Stomach (tissue), 4 donors: ENCODE data around the gene KANSL3.

Experiments used
- EP300 ChIP-seq: sonication (generic); formaldehyde crosslinking; IDR thresholded peaks from one replicate; pipeline ENCODE4 v1.6.1; 2017; ENCODE audit warnings: antibody characterized with exemption
- POLR2A ChIP-seq, 4 donors: fragments of 450-650 bp; IDR thresholded peaks; one replicate each; pipeline ENCODE4 v1.6.1; 2016; ENCODE audit warnings: antibody characterized with exemption in 4 of 4, control low read depth in 2 of 4, mild to moderate bottlenecking in 1 of 4, moderate library complexity in 1 of 4
- POLR2AphosphoS5 ChIP-seq, 3 donors: sonication (generic); formaldehyde crosslinking; IDR thresholded peaks; one replicate each; pipeline ENCODE4 v1.6.1; 2016; ENCODE audit warnings: antibody characterized with exemption in 3 of 3
- TF ChIP-seq, protein P1 (sequence below), 7 experiments: fragments of 450-650 bp in 4 of 7; fragments of 200-600 bp in 3 of 7; sonication (generic) in 3 of 7; IDR thresholded peaks; one replicate each; pipeline ENCODE4 v1.5.1; 2016 to 2019; ENCODE audit warnings: antibody characterized with exemption in 7 of 7, control low read depth in 2 of 7, mild to moderate bottlenecking in 1 of 7

GRCh38 chr2:96683307-96683706 lies 45.2 kb upstream of the KANSL3 start:
- TF ChIP-seq, protein P1, sequence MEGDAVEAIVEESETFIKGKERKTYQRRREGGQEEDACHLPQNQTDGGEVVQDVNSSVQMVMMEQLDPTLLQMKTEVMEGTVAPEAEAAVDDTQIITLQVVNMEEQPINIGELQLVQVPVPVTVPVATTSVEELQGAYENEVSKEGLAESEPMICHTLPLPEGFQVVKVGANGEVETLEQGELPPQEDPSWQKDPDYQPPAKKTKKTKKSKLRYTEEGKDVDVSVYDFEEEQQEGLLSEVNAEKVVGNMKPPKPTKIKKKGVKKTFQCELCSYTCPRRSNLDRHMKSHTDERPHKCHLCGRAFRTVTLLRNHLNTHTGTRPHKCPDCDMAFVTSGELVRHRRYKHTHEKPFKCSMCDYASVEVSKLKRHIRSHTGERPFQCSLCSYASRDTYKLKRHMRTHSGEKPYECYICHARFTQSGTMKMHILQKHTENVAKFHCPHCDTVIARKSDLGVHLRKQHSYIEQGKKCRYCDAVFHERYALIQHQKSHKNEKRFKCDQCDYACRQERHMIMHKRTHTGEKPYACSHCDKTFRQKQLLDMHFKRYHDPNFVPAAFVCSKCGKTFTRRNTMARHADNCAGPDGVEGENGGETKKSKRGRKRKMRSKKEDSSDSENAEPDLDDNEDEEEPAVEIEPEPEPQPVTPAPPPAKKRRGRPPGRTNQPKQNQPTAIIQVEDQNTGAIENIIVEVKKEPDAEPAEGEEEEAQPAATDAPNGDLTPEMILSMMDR (IDR thresholded peaks at IDR 0.05) = no peak
- TF ChIP-seq POLR2A (IDR thresholded peaks at IDR 0.05) = no peak
- TF ChIP-seq POLR2AphosphoS5 (IDR thresholded peaks at IDR 0.05) = no peak
- no peak for TF ChIP-seq EP300
